Loucy (cell line): Measurements from ENCODE around the gene ZDHHC4.

Experiments used
- CTCF ChIP-seq: fragments of 200-600 bp; sonication (generic); conservative IDR thresholded peaks from 2 replicates; pipeline ENCODE4 v1.5.1; 2014; ENCODE audit warnings: mild to moderate bottlenecking, antibody characterized with exemption, low read length
- EZH2phosphoT487 ChIP-seq: fragments of 200-600 bp; IDR thresholded peaks from 2 replicates; pipeline ENCODE4 v1.6.1; 2018; ENCODE audit warnings: antibody characterized with exemption, mild to moderate bottlenecking, moderate library complexity, borderline replicate concordance

GRCh38 chr7:6604458-6604857 is 27.2 kb downstream of the ZDHHC4 start:
- TF ChIP-seq CTCF (no peak), EZH2phosphoT487 (no peak)
